ENCODE data around the gene PWWP2B.
A peak's percentile ranks its signal among the peaks of the same experiment; 100 is the strongest.

PWWP2B gene

GRCh38 chr10:132420469-132420980, 23.5 kb downstream of the PWWP2B start:
- no peak for DNase-seq

- peak in 1 of 2 experiments; percentile 74 for DNase-seq
These were observed 24.2 kb downstream of the PWWP2B start for GRCh38 chr10:132420981-132421846.

- DNase-seq, result peak; percentile 16 to 56
These were observed 25.1 kb downstream of the PWWP2B start for GRCh38 chr10:132421847-132422751.

GRCh38 chr10:132422903-132423825, 26.2 kb downstream of the PWWP2B start:
- DNase-seq, result peak in 1 of 2 experiments; percentile 19

- DNase-seq, result peak in 1 of 2 experiments; percentile 48
These were observed 27.2 kb downstream of the PWWP2B start for GRCh38 chr10:132423966-132424861.

- no peak for DNase-seq
These were observed 28.2 kb downstream of the PWWP2B start for GRCh38 chr10:132425029-132425756.

- DNase-seq, result no peak
These were observed 28.8 kb downstream of the PWWP2B start for GRCh38 chr10:132425757-132426155.

- DNase-seq, result no peak
These were observed 30.2 kb downstream of the PWWP2B start for GRCh38 chr10:132427006-132427771.

GRCh38 chr10:132427939-132428367, 31.0 kb downstream of the PWWP2B start:
- DNase-seq, result no peak

GRCh38 chr10:132428486-132428995, 31.5 kb downstream of the PWWP2B start:
- no peak for DNase-seq

- peak; percentile 45 to 71 for DNase-seq
These were observed 32.6 kb downstream of the PWWP2B start for GRCh38 chr10:132429281-132430230.

- DNase-seq, result no peak
These were observed 33.3 kb downstream of the PWWP2B start for GRCh38 chr10:132430231-132430743.

GRCh38 chr10:132430861-132431271, 33.9 kb downstream of the PWWP2B start:
- no peak for DNase-seq

GRCh38 chr10:132431537-132432175, 34.7 kb downstream of the PWWP2B start:
- DNase-seq, result no peak

GRCh38 chr10:132432176-132432540, 35.2 kb downstream of the PWWP2B start:
- DNase-seq, result no peak

GRCh38 chr10:132433671-132434340, 36.8 kb downstream of the PWWP2B start:
- no peak for DNase-seq

All from NCI-H526 (cell line).